ENCODE results near the gene ADAMTS2. TPM values are rescaled to one million over a fixed set of nuclear protein-coding genes. Genes with fewer than 3 reads are reported as not detected.
"Not testable (repeated sequence)": the region's sequence is repeated elsewhere in the genome, so short reads cannot be mapped to it uniquely, and the experiment has no call there.

ADAMTS2 gene
- total and polyA plus RNA-seq, 8 donors = 1.8 to 41.5 (median 11.6) TPM

DNA sequence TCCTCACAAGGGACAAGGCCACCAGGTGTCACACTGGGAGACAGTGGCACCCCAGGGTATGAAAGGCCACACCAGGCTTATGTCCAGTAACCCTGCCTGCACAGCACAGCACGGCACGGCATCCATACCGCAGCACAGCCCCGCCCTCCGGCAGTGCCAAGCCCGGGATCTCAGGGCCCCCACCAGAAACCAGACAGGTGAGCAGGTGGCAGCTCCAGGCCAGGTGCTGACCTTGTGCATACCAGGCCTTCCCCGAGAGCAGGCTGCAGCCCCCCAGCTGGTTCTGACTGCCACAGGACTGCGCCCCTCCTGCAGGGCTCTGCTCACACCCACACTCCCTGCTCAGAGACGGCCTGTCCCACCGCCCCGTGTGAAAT, 56.5 kb downstream of the ADAMTS2 start:
- no peak for DNase-seq
- 74 to 86% (median 81%) methylated on average over 8 to 11 of the region's 11 CpGs for WGBS, 5 donors
- Histone ChIP-seq H3K36me3 (no peaks in the 10 kb centered on the region), H3K4me1 (peaks cover 0 to 10% (median 2%) of the 10 kb centered on the region in 4 donors), H3K4me3 (no peak overlapping the region), H3K27me3 (no peaks in the 10 kb centered on the region), H3K9me3 (no peaks in the 10 kb centered on the region), H3K27ac (no peak overlapping the region)
- no peak for TF ChIP-seq EP300 (IDR thresholded peaks at IDR 0.05)
- intact Hi-C loops (cut with DNase I; ENCODE audit: low total_unique reads) = no loop called here

DNA sequence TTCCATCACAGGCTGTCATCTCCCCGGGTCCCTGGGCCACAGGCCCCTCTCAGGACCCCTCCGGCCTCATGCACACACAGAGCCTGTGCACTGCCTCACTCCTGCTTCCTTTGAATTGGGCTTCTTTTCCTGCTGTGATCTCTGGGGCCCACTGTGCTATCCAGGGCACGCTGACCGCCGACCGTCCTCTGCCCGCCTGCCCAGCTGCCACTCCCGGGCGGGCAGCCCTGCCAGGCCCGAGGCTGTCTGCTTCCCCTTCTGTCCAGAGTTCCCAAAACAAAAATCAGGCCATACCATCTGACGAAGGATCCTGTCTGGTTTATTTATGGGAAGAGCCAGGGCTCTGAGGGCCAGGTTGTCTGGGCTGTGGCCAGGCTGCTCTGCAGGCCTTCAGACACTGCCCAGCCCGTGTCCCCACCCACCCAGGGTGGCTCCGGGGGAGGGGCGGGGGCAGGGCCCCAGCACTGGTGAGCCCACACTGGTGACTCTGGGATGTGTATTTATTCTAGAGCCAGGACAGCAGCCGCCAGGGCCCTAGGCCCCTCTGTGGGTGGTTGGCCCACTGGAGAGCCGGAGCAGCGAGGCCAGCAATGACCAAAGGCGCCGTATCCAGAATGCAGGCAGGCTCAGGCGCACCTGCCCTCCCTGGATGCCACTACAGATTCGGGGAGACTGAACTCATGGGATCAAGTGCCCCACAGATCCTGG, 57.0 kb downstream of the ADAMTS2 start:
- no peak for DNase-seq
- intact Hi-C loops (cut with DNase I; ENCODE audit: low total_unique reads) = no loop called here
- Histone ChIP-seq H3K9me3 (no peaks in the 10 kb centered on the region), H3K27ac (no peak overlapping the region), H3K4me1 (peaks cover 0 to 10% (median 2%) of the 10 kb centered on the region in 4 donors), H3K27me3 (no peaks in the 10 kb centered on the region), H3K36me3 (no peaks in the 10 kb centered on the region), H3K4me3 (no peak overlapping the region)
- whole genome bisulfite sequencing, 5 donors = 72 to 89% (median 79%) methylated on average over 14 to 21 of the region's 21 CpGs
- TF ChIP-seq EP300 (IDR thresholded peaks at IDR 0.05) (no peak), POLR2AphosphoS5 (IDR thresholded peaks at IDR 0.05) (no peak), POLR2A (IDR thresholded peaks at IDR 0.05) (no peak)
- TF ChIP-seq, protein P1, sequence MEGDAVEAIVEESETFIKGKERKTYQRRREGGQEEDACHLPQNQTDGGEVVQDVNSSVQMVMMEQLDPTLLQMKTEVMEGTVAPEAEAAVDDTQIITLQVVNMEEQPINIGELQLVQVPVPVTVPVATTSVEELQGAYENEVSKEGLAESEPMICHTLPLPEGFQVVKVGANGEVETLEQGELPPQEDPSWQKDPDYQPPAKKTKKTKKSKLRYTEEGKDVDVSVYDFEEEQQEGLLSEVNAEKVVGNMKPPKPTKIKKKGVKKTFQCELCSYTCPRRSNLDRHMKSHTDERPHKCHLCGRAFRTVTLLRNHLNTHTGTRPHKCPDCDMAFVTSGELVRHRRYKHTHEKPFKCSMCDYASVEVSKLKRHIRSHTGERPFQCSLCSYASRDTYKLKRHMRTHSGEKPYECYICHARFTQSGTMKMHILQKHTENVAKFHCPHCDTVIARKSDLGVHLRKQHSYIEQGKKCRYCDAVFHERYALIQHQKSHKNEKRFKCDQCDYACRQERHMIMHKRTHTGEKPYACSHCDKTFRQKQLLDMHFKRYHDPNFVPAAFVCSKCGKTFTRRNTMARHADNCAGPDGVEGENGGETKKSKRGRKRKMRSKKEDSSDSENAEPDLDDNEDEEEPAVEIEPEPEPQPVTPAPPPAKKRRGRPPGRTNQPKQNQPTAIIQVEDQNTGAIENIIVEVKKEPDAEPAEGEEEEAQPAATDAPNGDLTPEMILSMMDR (IDR thresholded peaks at IDR 0.05) = no peak

DNA sequence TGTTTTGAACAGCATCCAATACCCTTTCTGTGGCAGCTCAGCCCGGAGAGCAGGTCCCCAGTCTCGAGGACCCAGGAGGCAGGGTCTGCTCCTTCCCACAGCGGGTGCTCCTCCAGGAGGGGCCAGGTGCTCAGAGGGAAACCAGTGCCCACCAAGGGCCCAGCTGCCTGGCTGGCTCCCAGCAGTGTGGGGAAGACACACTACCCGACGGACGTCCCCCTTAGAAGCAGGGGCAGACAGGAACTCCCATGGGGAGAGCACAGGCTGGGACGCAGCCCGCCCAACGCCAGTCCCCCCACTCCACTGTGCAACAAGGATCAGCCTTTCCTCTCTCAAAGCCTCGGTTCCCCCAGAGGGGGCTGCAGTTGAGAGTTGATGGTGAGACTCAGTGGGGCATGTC, 57.6 kb downstream of the ADAMTS2 start:
- TF ChIP-seq, protein P1 (IDR thresholded peaks at IDR 0.05) = no peak
- TF ChIP-seq EP300 (IDR thresholded peaks at IDR 0.05) (no peak), POLR2AphosphoS5 (IDR thresholded peaks at IDR 0.05) (no peak), POLR2A (IDR thresholded peaks at IDR 0.05) (no peak)
- Histone ChIP-seq H3K36me3 (no peaks in the 10 kb centered on the region), H3K27me3 (no peaks in the 10 kb centered on the region), H3K9me3 (no peaks in the 10 kb centered on the region), H3K4me3 (no peak overlapping the region), H3K4me1 (peaks cover 0 to 10% (median 2%) of the 10 kb centered on the region in 4 donors), H3K27ac (no peak overlapping the region)
- no peak for DNase-seq
- intact Hi-C loops (cut with DNase I; ENCODE audit: low total_unique reads) = no loop called here
- WGBS, 5 donors = 59 to 94% (median 84%) methylated on average over 4 to 10 of the region's 10 CpGs

DNA sequence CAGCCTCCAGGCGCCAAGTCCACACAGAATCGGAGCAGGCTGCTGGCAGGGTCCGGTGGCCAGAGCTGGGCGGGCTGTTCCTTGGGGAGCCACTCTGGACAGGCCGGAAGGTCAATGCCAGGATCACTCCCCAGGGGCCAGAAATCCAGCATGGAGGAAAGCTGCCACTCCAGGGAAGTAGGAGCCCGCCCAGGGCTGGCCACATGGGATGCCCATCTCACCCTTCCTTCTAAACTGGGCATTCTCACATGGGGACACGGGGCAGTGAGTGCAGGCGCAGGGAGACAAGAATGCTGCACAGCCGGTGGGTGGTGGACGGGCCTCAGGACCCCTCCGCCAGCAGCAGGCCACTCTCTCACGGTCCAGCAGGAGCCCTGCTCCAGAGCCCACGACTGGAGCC, 58.2 kb downstream of the ADAMTS2 start:
- intact Hi-C loops (cut with DNase I; ENCODE audit: low total_unique reads) = no loop called here
- no peaks in the 10 kb centered on the region for H3K9me3 ChIP-seq
- no peaks in the 10 kb centered on the region for H3K36me3 ChIP-seq
- 81 to 91% (median 87%) methylated on average over 10 to 13 of the region's 13 CpGs for WGBS, 5 donors
- DNase-seq = no peak
- no peak overlapping the region for H3K27ac ChIP-seq
- H3K4me3 ChIP-seq = no peak overlapping the region
- H3K4me1 ChIP-seq = peaks cover 0 to 10% (median 2%) of the 10 kb centered on the region in 4 donors
- TF ChIP-seq POLR2A (IDR thresholded peaks at IDR 0.05) (no peak), EP300 (IDR thresholded peaks at IDR 0.05) (no peak), POLR2AphosphoS5 (IDR thresholded peaks at IDR 0.05) (no peak)
- TF ChIP-seq, protein P1 (IDR thresholded peaks at IDR 0.05) = no peak
- no peaks in the 10 kb centered on the region for H3K27me3 ChIP-seq

DNA sequence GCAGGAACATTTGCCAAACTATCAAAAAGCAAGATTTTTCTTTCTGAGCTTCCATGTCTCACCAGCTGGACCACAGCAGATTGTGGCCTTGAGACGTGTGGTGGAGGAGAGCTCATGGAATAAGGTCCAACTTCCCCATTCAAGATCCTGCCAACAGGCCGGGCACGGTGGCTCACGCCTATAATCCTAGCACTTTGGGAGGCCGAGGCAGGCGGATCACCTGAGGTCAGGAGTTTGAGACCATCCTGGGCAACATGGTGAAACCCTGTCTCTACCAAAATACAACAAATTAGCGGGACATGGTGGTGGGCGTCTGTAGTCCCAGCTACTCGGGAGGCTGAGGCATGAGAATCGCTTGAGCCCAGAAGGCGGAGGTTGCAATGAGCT, 59.5 kb downstream of the ADAMTS2 start:
- DNase-seq; H3K4me3 ChIP-seq; H3K9me3 ChIP-seq; intact Hi-C loops (cut with DNase I; ENCODE audit: low total_unique reads); H3K4me1 ChIP-seq; H3K27me3 ChIP-seq; H3K36me3 ChIP-seq: not testable (repeated sequence)
- H3K27ac ChIP-seq = peak overlapping the region in 2 of 5 donors; percentile 22 to 29
- WGBS, 5 donors = 87 to 93% (median 90%) methylated on average over 11 of the region's 11 CpGs
